NOMO-1 treated with dmso at 0.1 percent for 144 hours (cell line): ENCODE results near the gene SRCAP.

Experiments used
- DNase-seq: peaks from one replicate; lab custom pipeline; 2025; ENCODE audit not compliant: unreplicated experiment; lab: John Stamatoyannopoulos, UW

Gene SRCAP

GRCh38 chr16:30728899-30729672 is 30.1 kb downstream of the SRCAP start:
- no peak for DNase-seq

GRCh38 chr16:30731411-30731810 is 32.4 kb downstream of the SRCAP start:
- no peak for DNase-seq

DNA sequence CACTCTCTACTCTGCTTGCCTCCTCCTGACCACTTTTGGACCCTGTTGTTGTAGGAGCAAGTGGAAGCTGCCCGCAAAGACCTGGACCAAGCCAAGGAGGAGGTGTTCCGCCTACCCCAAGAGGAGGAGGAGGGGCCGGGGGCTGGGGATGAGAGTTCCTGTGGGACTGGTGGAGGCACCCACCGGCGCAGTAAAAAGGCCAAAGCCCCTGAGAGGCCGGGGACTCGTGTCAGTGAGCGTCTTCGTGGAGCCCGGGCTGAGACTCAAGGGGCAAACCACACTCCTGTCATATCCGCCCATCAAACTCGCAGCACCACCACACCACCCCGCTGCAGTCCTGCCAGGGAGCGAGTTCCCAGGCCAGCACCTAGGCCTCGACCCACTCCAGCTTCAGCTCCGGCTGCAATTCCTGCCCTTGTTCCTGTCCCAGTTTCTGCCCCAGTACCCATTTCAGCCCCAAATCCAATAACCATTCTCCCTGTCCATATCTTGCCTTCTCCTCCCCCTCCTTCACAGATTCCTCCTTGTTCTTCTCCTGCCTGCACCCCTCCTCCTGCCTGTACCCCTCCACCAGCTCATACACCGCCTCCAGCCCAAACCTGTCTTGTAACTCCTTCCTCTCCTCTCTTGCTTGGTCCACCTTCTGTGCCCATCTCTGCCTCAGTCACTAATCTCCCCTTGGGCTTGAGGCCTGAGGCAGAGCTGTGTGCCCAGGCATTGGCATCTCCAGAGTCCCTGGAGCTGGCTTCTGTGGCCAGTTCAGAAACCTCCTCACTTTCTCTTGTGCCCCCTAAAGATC is 38.2 kb downstream of the SRCAP start:
- DNase-seq = no peak

- no peak for DNase-seq
Observed at GRCh38 chr16:30737794-30738648, 39.0 kb downstream of the SRCAP start.

DNA sequence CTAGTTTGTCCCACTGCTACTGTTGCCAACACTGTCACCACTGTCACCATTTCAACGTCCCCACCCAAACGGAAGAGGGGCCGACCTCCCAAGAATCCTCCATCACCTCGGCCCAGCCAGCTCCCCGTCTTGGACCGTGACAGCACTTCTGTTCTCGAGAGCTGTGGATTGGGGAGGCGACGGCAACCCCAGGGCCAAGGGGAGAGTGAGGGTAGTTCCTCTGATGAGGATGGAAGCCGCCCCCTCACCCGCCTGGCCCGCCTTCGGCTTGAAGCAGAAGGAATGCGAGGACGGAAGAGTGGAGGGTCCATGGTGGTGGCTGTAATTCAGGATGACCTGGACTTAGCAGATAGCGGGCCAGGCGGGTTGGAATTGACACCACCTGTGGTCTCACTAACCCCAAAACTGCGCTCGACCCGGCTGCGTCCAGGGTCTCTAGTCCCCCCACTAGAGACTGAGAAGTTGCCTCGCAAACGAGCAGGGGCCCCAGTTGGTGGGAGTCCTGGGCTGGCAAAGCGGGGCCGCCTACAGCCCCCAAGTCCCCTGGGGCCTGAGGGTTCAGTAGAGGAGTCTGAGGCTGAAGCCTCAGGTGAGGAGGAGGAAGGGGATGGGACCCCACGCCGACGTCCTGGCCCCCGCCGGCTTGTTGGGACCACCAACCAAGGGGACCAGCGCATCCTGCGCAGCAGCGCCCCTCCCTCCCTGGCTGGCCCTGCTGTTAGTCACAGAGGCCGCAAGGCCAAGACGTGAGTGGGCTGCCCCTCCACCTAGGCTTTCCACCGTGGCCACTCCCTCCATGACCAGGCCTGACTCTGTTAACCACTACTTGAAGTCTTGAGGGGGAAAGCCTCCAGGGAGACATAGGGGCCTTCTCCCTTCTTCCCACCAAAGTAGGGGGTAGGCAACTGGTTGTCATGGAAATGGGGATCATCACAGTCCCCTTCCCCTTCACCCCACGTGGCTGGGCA is 40.3 kb downstream of the SRCAP start:
- no peak for DNase-seq

- DNase-seq = no peak
Observed at GRCh38 chr16:30740364-30741251, 41.6 kb downstream of the SRCAP start.

GRCh38 chr16:30741461-30741914 is 42.5 kb downstream of the SRCAP start:
- no peak for DNase-seq

DNA sequence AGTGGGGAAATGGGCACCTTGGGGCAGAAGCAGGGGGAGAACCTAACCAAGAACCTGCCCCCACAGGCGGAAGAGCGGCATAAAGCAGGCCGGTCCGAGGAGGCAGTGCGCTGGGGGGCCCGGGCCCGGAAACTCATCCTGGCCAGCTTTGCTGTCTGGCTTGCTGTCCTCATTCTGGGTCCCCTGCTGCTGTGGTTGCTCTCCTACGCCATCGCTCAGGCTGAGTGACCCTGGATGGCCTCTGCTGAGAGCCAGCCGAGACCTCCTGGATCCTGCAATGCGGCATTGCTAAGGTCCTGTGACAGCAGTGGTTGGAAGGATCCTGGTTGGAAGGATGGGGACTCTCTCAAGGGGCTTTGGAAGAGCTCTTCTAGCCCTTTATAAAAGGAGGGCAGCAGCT is 44.7 kb downstream of the SRCAP start:
- DNase-seq = no peak

- no peak for DNase-seq
Observed at GRCh38 chr16:30744183-30744582, 45.2 kb downstream of the SRCAP start.

GRCh38 chr16:30745082-30745481 is 46.1 kb downstream of the SRCAP start:
- DNase-seq = no peak

DNA sequence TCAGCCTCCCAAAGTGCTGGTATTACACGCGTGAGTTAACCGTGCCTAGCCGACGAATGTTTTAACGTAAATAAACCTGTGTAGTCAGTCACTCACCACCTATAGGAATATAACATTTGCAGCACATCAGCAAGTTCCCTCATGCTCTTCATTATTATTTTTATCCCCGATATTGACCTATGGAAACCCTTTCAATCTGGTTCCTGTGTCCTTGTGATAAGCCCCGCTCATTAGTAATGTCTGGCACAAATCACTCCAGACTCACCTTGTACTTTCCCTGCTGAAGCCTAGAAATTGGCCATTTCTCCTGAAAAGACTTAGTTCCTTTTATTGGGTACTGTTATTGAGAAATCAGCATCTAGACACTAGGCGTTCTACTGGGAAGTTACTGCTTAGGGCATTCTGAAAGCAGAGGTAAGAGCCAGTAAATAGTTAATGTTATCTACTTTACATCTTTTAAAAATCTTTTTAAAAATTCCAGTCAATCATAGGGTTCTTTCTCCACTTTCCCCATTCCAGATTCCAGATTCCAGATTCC is 47.7 kb downstream of the SRCAP start:
- no peak for DNase-seq

- no peak for DNase-seq
Observed at GRCh38 chr16:30747331-30747730, 48.4 kb downstream of the SRCAP start.

- DNase-seq = peak; percentile 99
Observed at GRCh38 chr16:30747799-30748633, 49.0 kb downstream of the SRCAP start, which contains the start of gene PHKG2. PHKG2 (plus strand) TSS chr16:30748425; CDS start chr16:30748821, 396 bp downstream.

DNA sequence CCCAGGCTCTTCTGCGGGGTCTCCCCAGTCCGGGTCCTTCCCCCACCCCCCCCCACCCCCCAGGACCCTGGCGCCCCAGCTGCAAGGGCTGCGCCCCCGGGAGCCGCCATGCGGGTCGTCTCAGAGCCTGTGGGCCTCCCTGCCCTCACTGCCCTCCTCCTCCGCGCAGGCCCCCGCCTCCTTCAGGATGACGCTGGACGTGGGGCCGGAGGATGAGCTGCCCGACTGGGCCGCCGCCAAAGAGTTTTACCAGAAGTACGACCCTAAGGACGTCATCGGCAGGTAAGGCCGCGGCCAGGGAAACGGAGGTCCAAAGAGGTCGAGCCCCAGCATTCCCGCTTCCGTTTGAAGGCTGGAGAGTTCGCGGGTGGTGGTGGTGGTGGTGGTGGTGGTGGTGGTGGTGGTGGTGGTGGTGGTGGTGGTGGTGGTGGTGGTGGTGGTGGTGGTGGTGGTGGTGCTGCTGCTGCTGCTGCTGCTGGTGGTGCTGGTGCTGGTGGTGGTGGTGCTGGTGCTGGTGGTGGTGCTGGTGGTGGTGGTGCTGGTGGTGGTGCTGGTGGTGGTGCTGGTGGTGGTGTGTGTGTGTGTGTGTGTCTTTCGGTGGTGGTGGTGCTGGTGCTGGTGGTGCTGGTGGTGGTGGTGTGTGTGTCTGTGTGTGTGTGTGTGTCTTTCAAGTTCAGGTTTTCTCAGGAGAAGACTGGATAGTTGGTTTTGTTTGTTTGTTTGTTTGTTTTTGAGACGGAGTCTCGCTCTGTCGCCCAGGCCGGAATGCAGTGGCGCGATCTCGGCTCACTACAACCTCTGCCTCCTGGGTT is 49.9 kb downstream of the SRCAP start:
- no peak for DNase-seq

DNA sequence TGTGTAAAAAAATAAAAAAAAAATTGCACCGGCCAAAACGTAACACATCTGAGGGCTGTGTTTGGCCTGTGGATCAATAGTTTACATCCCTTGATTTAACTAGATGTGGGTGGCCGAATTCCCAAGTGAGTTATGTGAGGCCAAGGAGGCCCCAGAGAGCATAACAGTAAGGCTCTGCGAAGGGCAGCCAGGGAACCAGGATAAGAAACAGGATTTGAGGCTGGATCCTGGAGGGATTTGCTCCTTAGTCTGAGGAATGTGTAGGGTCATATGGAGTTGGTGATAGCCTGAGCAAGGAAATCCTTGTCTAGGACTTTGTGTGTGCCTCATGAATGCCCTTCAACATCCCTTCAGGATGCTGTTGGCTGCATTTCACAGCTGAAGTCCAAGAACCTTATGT is 51.2 kb downstream of the SRCAP start:
- DNase-seq = no peak

DNA sequence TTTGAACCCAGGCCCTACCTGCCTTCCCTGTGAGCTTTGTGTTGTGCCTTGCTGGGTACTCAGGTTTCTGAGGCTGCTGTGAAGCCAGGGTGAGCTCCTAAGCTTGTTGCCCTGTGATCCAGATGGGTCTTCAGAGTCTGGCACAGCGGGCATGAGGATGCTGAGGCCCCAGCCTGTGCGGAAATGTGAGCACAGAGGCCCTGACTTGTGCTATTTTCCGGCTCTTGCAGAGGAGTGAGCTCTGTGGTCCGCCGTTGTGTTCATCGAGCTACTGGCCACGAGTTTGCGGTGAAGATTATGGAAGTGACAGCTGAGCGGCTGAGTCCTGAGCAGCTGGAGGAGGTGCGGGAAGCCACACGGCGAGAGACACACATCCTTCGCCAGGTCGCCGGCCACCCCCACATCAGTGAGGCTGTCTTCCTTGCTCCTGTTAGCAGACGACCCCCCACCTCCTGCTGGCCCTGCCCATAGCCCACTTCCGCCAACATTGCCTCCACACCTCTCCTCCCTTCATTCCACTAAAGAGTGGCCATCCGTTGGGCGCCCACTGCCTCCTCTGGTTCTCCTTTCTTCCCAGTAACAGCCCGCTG is 52.0 kb downstream of the SRCAP start:
- no peak for DNase-seq

- no peak for DNase-seq
Observed at GRCh38 chr16:30753596-30753995, 54.6 kb downstream of the SRCAP start.
